Uterus (tissue), 4 donors: ENCODE measurements around the gene TNRC6A. TPM values are rescaled to one million over a fixed set of nuclear protein-coding genes. Genes with fewer than 3 reads are reported as not detected.
A peak's percentile ranks its signal among the peaks of the same experiment; 100 is the strongest.
"Not testable (repeated sequence)": the region's sequence is repeated elsewhere in the genome, so short reads cannot be mapped to it uniquely, and the experiment has no call there.

Source experiments
- DNase-seq, 2 donors: peaks; one replicate each; pipeline ENCODE4 v3.0.0-alpha.2; 2019 to 2020
- H3K27ac ChIP-seq, 2 donors: fragments of 200-600 bp; sonication (generic); 1 replicate in 1 of 2; 2 replicates in 1 of 2; pipeline ENCODE4 v1.5.1; 2016 to 2018
- H3K27me3 ChIP-seq, 2 donors: fragments of 200-600 bp; sonication (generic); one replicate each; pipeline ENCODE4 v1.5.1; 2018 to 2019; ENCODE audit warnings: control low read depth in 1 of 2
- H3K36me3 ChIP-seq, 2 donors: fragments of 200-600 bp; sonication (generic); one replicate each; pipeline ENCODE4 v1.5.1; 2019; ENCODE audit warnings: control low read depth in 1 of 2
- H3K4me1 ChIP-seq, 2 donors: fragments of 200-600 bp; sonication (generic); one replicate each; pipeline ENCODE4 v1.5.1; 2018 to 2019; ENCODE audit warnings: control low read depth in 1 of 2
- H3K4me3 ChIP-seq, 2 donors: fragments of 200-600 bp; sonication (generic); 1 replicate in 1 of 2; 2 replicates in 1 of 2; pipeline ENCODE4 v1.5.1; 2018 to 2019; ENCODE audit warnings: mild to moderate bottlenecking in 1 of 2
- H3K9me3 ChIP-seq, 2 donors: fragments of 200-600 bp; sonication (generic); one replicate each; pipeline ENCODE4 v1.5.1; 2019; ENCODE audit warnings: control low read depth in 1 of 2
- CTCF ChIP-seq, 4 experiments: fragments of 200-600 bp in 2 of 4; fragments of 450-650 bp in 2 of 4; sonication (generic) in 2 of 4; IDR thresholded peaks; one replicate each; pipeline ENCODE4 v1.5.1; 2016 to 2019; ENCODE audit warnings: antibody characterized with exemption in 4 of 4, mild to moderate bottlenecking in 2 of 4, moderate library complexity in 1 of 4
- POLR2A ChIP-seq, 2 donors: fragments of 450-650 bp; IDR thresholded peaks; one replicate each; pipeline ENCODE4 v1.6.1; 2016; ENCODE audit warnings: antibody characterized with exemption in 2 of 2, mild to moderate bottlenecking in 1 of 2, moderate library complexity in 1 of 2
- intact Hi-C: fragments of 100-400 bp; cut with DNase I; formaldehyde crosslinking; loops from one replicate; pipeline ENCODE4 v1.15.1; 2023; ENCODE audit warnings: low total_unique reads
- total RNA-seq, 4 donors: library from RNA; depleted of rRNA in 3 of 4; stranded (reverse); fragments of >200 nt in 3 of 4; gene quantifications; one replicate each; pipeline versions ENCODE4 v1.1.0 to v1.2.4, GENCODE V29; 2014 to 2023
- donor health status: DM: yes; HTN: yes; CAD: no.

TNRC6A gene
- total RNA-seq, 4 donors from 2014 or later: 22.6 to 109 (median 49.2) TPM

DNA sequence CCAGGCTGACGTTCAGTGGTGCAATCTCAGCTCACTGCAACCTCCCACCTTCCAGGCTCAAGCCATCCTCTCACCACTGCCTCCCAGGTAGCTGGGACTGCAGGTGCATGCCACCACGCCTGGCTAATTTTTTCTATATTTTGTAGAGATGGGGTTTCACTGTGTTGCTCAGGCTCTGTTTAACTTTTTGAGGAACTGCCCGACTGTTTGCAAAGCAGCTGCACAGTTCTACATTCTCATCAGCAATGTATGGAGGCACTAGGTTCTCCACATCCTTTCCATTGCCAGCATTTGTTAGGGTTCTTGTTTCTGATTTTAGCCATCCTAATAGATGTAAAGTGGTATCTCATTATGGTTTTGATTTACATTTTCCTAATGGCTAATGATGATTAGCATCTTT, 9.4 kb downstream of the TNRC6A start:
- Histone ChIP-seq H3K4me3 (no peak overlapping the region), H3K27me3 (no peaks in the 10 kb centered on the region), H3K9me3 (no peaks in the 10 kb centered on the region), H3K4me1 (peaks cover 13 to 31% of the 10 kb centered on the region in 2 donors), H3K27ac (peak overlapping the region in 1 of 2 donors; percentile 22), H3K36me3 (no peaks in the 10 kb centered on the region)
- TF ChIP-seq CTCF (IDR thresholded peaks at IDR 0.05): no peak
- TF ChIP-seq POLR2A (IDR thresholded peaks at IDR 0.05): no peak
- no peak for DNase-seq
- intact Hi-C loops: no loop called here

DNA sequence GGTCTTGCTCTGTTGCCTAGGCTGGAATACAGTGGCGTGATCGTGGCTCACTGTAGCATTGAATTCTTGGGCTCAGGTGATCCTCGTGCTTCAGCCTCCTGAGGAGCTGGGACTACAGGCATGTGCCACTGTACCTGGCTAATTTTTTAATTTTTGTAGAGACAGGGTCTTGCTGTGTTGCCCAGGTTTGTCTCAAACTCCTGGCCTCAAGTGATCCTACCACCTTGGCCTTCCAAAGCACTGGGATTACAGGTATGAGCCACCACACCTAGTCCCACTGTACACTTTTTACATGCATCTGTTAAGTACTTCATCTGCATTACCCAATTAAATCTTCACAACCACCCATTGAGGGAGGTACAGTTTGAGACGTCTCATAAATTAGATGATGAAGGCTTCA, 12.4 kb downstream of the TNRC6A start:
- Histone ChIP-seq H3K9me3 (no peaks in the 10 kb centered on the region), H3K27ac (no peak overlapping the region), H3K36me3 (no peaks in the 10 kb centered on the region), H3K4me3 (no peak overlapping the region), H3K27me3 (no peaks in the 10 kb centered on the region), H3K4me1 (peaks cover 16 to 21% of the 10 kb centered on the region in 2 donors)
- DNase-seq: no peak
- TF ChIP-seq CTCF (IDR thresholded peaks at IDR 0.05): no peak
- TF ChIP-seq POLR2A (IDR thresholded peaks at IDR 0.05): no peak
- intact Hi-C loops: no loop called here

- H3K4me1 ChIP-seq: peaks cover 12 to 21% of the 10 kb centered on the region in 2 donors
- H3K36me3 ChIP-seq, H3K4me3 ChIP-seq, H3K9me3 ChIP-seq, DNase-seq, H3K27me3 ChIP-seq, H3K27ac ChIP-seq, intact Hi-C loops: not testable (repeated sequence)
Measured at GRCh38 chr16:24742610-24743009, 13.2 kb downstream of the TNRC6A start.

DNA sequence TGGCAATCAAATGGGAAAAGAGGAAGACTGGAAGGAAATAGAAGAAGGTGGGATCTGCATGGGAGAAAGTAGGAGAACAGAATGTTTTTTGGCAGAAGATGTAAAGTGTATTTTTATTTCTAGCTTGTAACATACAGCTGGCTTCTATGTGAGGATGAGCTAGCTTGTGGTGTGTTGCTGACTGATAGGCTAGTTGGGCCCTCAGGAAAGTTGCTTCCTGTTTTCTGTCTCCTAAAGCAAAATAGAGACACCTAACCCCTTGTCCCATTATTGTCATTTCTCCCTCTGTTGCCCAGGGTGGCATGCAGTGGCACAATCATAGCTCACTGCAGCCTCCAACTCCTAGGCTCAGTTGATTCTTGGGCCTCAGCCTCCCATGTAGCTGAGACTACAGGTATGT, 15.9 kb downstream of the TNRC6A start:
- H3K27ac ChIP-seq: no peak overlapping the region

GRCh38 chr16:24745791-24746190, 16.3 kb downstream of the TNRC6A start:
- no peak overlapping the region for H3K27ac ChIP-seq
- H3K4me3 ChIP-seq: no peak overlapping the region
- intact Hi-C loops: no loop called here
- no peak for TF ChIP-seq CTCF (IDR thresholded peaks at IDR 0.05)
- no peak for TF ChIP-seq POLR2A (IDR thresholded peaks at IDR 0.05)
- H3K4me1 ChIP-seq: peaks cover 12 to 28% of the 10 kb centered on the region in 2 donors
- no peaks in the 10 kb centered on the region for H3K27me3 ChIP-seq
- DNase-seq: no peak
- H3K36me3 ChIP-seq: no peaks in the 10 kb centered on the region
- H3K9me3 ChIP-seq: no peaks in the 10 kb centered on the region

More for the DNA sequence above, 15.9 kb downstream of the TNRC6A start:
- no peak overlapping the region for H3K4me3 ChIP-seq
- H3K27me3 ChIP-seq: no peaks in the 10 kb centered on the region
- H3K4me1 ChIP-seq: peaks cover 12 to 28% of the 10 kb centered on the region in 2 donors
- no peak for DNase-seq
- TF ChIP-seq POLR2A (IDR thresholded peaks at IDR 0.05) (no peak), CTCF (IDR thresholded peaks at IDR 0.05) (no peak)
- H3K9me3 ChIP-seq: no peaks in the 10 kb centered on the region
- no peaks in the 10 kb centered on the region for H3K36me3 ChIP-seq
- intact Hi-C loops: no loop called here

DNA sequence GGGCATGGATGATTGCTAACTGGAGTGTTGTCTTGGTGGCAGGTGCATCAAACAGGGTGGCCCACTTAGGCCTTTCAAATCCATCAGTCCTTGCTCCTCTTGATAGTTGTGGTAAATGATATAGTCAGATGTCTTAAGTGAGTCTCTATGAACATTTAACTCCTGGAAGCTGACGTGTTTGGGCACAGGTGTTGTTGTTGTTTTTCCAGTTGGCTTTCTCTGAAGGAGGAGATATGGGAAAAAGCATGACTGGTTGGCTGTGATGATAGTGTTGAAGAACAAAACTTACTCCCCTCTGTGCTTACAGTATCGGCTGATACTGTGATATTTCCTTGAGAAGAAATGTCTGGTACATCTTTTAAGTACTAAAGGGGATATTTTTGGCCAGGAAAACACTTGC, 18.0 kb downstream of the TNRC6A start:
- Histone ChIP-seq H3K27me3 (no peaks in the 10 kb centered on the region), H3K4me1 (peaks cover 12 to 24% of the 10 kb centered on the region in 2 donors), H3K9me3 (no peaks in the 10 kb centered on the region), H3K27ac (peak overlapping the region in 1 of 2 donors; percentile 47), H3K36me3 (no peaks in the 10 kb centered on the region), H3K4me3 (no peak overlapping the region)
- TF ChIP-seq CTCF (IDR thresholded peaks at IDR 0.05): no peak
- TF ChIP-seq POLR2A (IDR thresholded peaks at IDR 0.05): no peak
- intact Hi-C loops: no loop called here
- DNase-seq: no peak
